Adrenal gland (tissue), 12 donors: ENCODE data around the gene CEACAM19. TPM values are rescaled to one million over a fixed set of nuclear protein-coding genes. Genes with fewer than 3 reads are reported as not detected.

Experiments used
- DNase-seq, 7 donors: peaks; one replicate each; pipeline ENCODE4 v3.0.0-alpha.2; 2019 to 2020
- H3K27ac ChIP-seq, 5 donors: fragments of 200-600 bp; sonication (generic) in 4 of 5; 1 replicate in 3 of 5; 2 replicates in 2 of 5; pipeline versions ENCODE4 v1.5.1 to v1.8.0; 2016 to 2020; ENCODE audit warnings: mild to moderate bottlenecking in 1 of 5
- H3K27me3 ChIP-seq: fragments of 200-600 bp; 2 replicates; pipeline ENCODE4 v1.8.0; 2021
- H3K36me3 ChIP-seq, 2 donors: fragments of 200-600 bp; replicated peaks in 1 of 2; 1 replicate in 1 of 2; 2 replicates in 1 of 2; pipeline versions ENCODE4 v1.5.1 to v1.8.0; 2018 to 2022
- H3K4me1 ChIP-seq, 2 donors: fragments of 200-600 bp; replicated peaks in 1 of 2; 1 replicate in 1 of 2; 2 replicates in 1 of 2; pipeline versions ENCODE4 v1.5.1 to v1.8.0; 2018 to 2021
- H3K4me3 ChIP-seq, 4 donors: fragments of 200-600 bp; sonication (generic) in 3 of 4; one replicate each; pipeline ENCODE4 v1.5.1; 2016 to 2018
- H3K9me3 ChIP-seq, 3 donors: fragments of 200-600 bp; sonication (generic) in 1 of 3; replicated peaks in 1 of 3; 1 replicate in 2 of 3; 2 replicates in 1 of 3; pipeline versions ENCODE4 v1.5.1 to v1.8.0; 2016 to 2021
- CTCF ChIP-seq, 6 experiments: fragments of 450-650 bp in 4 of 6; fragments of 200-600 bp in 2 of 6; sonication (generic) in 1 of 6; IDR thresholded peaks; 1 replicate in 5 of 6; 2 replicates in 1 of 6; pipeline versions ENCODE4 v1.5.1 to v1.8.0; 2016 to 2021; ENCODE audit warnings: antibody characterized with exemption in 6 of 6, mild to moderate bottlenecking in 2 of 6, moderate library complexity in 1 of 6
- POLR2A ChIP-seq, 2 donors: fragments of 450-650 bp; IDR thresholded peaks; one replicate each; pipeline ENCODE4 v1.6.1; 2017; ENCODE audit warnings: antibody characterized with exemption in 2 of 2, mild to moderate bottlenecking in 2 of 2, moderate library complexity in 1 of 2
- WGBS, 4 donors: extraction: QIAGEN DNeasy Blood & Tissue Kit in 2 of 4; methylation state at CpG; one replicate each; pipeline versions ENCODE4 v1.1.5 to v1.1.7; 2013 to 2017; 5-methylcytosine and 5-hydroxymethylcytosine counted together
- intact Hi-C, 2 donors: fragments of 100-400 bp; cut with DNase I; formaldehyde crosslinking; loops; one replicate each; pipeline versions ENCODE4 v1.14.1 to v1.15.0; 2022 to 2023
- polyA plus RNA-seq, 3 donors: library from polyadenylated mRNA; stranded (reverse); fragments of 200-250 nt in 2 of 3; fragments of 350-450 nt in 1 of 3; fragmentation: Illumina TruSeq in 1 of 3; extraction: RNeasy Lipid Tissue Mini Kit (QIAGEN cat#74804) in 1 of 3; gene quantifications; one replicate each; pipeline ENCODE4 v1.2.3, GENCODE V29; 2013 to 2014
- total RNA-seq, 9 donors: library from RNA; depleted of rRNA in 4 of 9; stranded (reverse); fragments of >200 nt in 4 of 9; fragments of 120-200 nt in 1 of 9; fragmentation: NEBNext Ultra II Directional in 1 of 9; extraction: Animal tissue kit (Norgen Biotek cat#: 25700) in 1 of 9; gene quantifications; one replicate each; pipeline versions ENCODE4 v1.1.0 to v1.2.4, GENCODE V29; 2013 to 2023
- donor health status: healthy with polysubstance abuse.
- donor health status: Bipolar disorder and iron deficiency.
- donor health status: DM: yes; HTN: yes; CAD: no.
- donor health status: DM: no; HTN: no; CAD: no.
- donor health status: DM: no; HTN: no; CAD: no.
- donor health status: DM: yes; HTN: yes; CAD: no.

The CEACAM19 gene
- total and polyA plus RNA-seq, 12 donors: 1.6 to 38.2 (median 3.4) TPM

DNA sequence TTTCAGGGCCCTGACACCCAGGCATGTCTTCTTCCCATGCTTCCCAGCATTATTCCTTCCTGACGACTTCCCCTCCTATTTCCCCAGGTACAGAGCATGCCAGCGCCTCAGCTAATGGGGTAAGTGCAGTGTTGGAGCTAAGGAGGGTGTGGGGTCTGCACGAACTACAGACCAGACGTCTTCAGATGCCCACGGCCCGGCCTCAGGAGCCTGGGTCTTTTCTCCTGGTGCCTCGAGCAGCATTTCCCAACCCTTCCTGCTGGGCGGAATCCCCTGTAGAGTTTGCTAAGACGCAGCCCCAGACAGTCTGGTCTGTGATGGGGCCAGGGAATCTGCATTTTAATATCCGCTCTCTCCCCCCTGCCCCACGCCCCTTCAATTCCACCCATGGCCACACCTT is 10.1 kb upstream of the CEACAM19 start:
- Histone ChIP-seq H3K9me3 (no peaks in the 10 kb centered on the region), H3K4me3 (no peak overlapping the region)
- WGBS, 4 donors: 80 to 92% (median 87%) methylated on average over 2 to 11 of the region's 11 CpGs

GRCh38 chr19:44661904-44662303 is 9.4 kb upstream of the CEACAM19 start:
- WGBS, 4 donors: 45 to 72% (median 63%) methylated on average over 2 to 7 of the region's 7 CpGs
- H3K9me3 ChIP-seq: no peaks in the 10 kb centered on the region
- no peak overlapping the region for H3K4me3 ChIP-seq
- peaks cover 0 to 4% of the 10 kb centered on the region in 2 donors for H3K4me1 ChIP-seq
- intact Hi-C loops: no loop called here
- no peaks in the 10 kb centered on the region for H3K27me3 ChIP-seq
- H3K36me3 ChIP-seq: peaks cover 0 to 49% of the 10 kb centered on the region in 2 donors
- H3K27ac ChIP-seq: peak overlapping the region in 1 of 5 donors; percentile 63
- no peak for DNase-seq
- TF ChIP-seq CTCF (IDR thresholded peaks at IDR 0.05) (no peak), POLR2A (IDR thresholded peaks at IDR 0.05) (no peak)

More for the DNA sequence above, 10.1 kb upstream of the CEACAM19 start:
- H3K4me1 ChIP-seq: peaks cover 0 to 4% of the 10 kb centered on the region in 2 donors
- no peak for DNase-seq
- peaks cover 0 to 55% of the 10 kb centered on the region in 2 donors for H3K36me3 ChIP-seq
- TF ChIP-seq CTCF (IDR thresholded peaks at IDR 0.05) (no peak), POLR2A (IDR thresholded peaks at IDR 0.05) (no peak)
- intact Hi-C loops: no loop called here
- H3K27me3 ChIP-seq: no peaks in the 10 kb centered on the region
- H3K27ac ChIP-seq: no peak overlapping the region

DNA sequence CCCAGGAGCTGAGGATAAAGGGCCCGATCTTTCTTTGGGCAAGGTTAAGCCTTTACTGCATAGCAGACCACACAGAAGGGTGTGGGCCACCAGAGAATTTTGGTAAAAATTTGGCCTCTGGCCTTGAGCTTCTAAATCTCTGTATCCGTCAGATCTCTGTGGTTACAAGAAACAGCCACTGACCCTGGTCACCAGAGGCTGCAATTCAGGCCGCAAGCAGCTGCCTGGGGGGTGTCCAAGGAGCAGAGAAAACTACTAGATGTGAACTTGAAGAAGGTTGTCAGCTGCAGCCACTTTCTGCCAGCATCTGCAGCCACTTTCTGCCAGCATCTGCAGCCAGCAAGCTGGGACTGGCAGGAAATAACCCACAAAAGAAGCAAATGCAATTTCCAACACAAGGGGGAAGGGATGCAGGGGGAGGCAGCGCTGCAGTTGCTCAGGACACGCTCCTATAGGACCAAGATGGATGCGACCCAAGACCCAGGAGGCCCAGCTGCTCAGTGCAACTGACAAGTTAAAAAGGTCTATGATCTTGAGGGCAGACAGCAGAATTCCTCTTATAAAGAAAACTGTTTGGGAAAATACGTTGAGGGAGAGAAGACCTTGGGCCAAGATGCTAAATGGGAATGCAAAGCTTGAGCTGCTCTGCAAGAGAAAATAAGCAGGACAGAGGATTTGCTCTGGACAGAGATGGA is 8.4 kb upstream of the CEACAM19 start:
- WGBS, 4 donors: 52 to 60% (median 56%) methylated on average over 6 to 7 of the region's 7 CpGs
- intact Hi-C loops: no loop called here
- peaks cover 0 to 45% of the 10 kb centered on the region in 2 donors for H3K36me3 ChIP-seq

GRCh38 chr19:44663996-44664395 is 7.3 kb upstream of the CEACAM19 start:
- Histone ChIP-seq H3K27ac (no peak overlapping the region), H3K9me3 (no peaks in the 10 kb centered on the region), H3K4me1 (peaks cover 0 to 4% of the 10 kb centered on the region in 2 donors), H3K27me3 (no peaks in the 10 kb centered on the region), H3K4me3 (no peak overlapping the region), H3K36me3 (peaks cover 0 to 34% of the 10 kb centered on the region in 2 donors)
- 93 to 100% (median 97%) methylated on average over 5 of the region's 5 CpGs for WGBS, 4 donors
- intact Hi-C loops: no loop called here
- TF ChIP-seq CTCF (IDR thresholded peaks at IDR 0.05) (no peak), POLR2A (IDR thresholded peaks at IDR 0.05) (no peak)
- no peak for DNase-seq

More for the DNA sequence above, 8.4 kb upstream of the CEACAM19 start:
- Histone ChIP-seq H3K27me3 (no peaks in the 10 kb centered on the region), H3K4me1 (peaks cover 0 to 4% of the 10 kb centered on the region in 2 donors), H3K4me3 (no peak overlapping the region), H3K27ac (peak overlapping the region in 1 of 5 donors; percentile 63), H3K9me3 (no peaks in the 10 kb centered on the region)
- no peak for DNase-seq
- TF ChIP-seq CTCF (IDR thresholded peaks at IDR 0.05) (no peak), POLR2A (IDR thresholded peaks at IDR 0.05) (no peak)
